ENCODE results near the gene UBE2Q1.

- no peak for TF ChIP-seq CTCF (conservative IDR thresholded peaks at IDR 0.05)
- no peak for TF ChIP-seq EZH2 (IDR thresholded peaks at IDR 0.05; ENCODE audit: low read depth)
Measured at GRCh38 chr1:154527192-154527591, 31.3 kb downstream of the UBE2Q1 start.

Data from PC-9 (cell line).